GM10847 (cell line): Measurements from ENCODE around the gene RHBDL1.

ENCODE experiments used
- POLR2A ChIP-seq: IDR thresholded peaks from 2 replicates; pipeline ENCODE4 v1.6.1; 2011; ENCODE audit not compliant: insufficient read length; ENCODE audit errors: extremely low read depth

RHBDL1 gene

GRCh38 chr16:709566-710499 is 34.4 kb downstream of the RHBDL1 start:
- no peak for TF ChIP-seq POLR2A

- no peak for TF ChIP-seq POLR2A
These were observed 35.1 kb downstream of the RHBDL1 start for GRCh38 chr16:710500-711075.

DNA sequence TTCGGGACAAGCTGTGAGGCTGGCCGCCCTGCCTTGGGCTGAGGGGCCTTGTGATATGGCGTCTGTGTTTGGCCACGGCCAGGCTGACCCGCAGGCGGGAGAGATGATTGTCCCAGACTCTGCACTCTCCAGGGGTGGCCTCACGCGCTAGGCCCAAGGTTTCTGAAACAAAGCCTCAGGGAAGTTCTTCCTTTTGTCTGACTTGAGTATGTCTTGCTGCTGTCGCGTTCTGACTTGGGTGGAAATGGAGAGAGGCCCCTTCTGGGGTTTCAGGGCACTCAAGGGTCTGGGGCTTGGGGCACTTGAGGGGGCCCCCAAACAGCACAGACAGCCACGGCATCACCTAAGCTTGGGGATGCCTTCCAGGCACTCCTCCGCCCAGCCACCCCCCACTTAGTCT is 35.6 kb downstream of the RHBDL1 start:
- TF ChIP-seq POLR2A, result no peak

DNA sequence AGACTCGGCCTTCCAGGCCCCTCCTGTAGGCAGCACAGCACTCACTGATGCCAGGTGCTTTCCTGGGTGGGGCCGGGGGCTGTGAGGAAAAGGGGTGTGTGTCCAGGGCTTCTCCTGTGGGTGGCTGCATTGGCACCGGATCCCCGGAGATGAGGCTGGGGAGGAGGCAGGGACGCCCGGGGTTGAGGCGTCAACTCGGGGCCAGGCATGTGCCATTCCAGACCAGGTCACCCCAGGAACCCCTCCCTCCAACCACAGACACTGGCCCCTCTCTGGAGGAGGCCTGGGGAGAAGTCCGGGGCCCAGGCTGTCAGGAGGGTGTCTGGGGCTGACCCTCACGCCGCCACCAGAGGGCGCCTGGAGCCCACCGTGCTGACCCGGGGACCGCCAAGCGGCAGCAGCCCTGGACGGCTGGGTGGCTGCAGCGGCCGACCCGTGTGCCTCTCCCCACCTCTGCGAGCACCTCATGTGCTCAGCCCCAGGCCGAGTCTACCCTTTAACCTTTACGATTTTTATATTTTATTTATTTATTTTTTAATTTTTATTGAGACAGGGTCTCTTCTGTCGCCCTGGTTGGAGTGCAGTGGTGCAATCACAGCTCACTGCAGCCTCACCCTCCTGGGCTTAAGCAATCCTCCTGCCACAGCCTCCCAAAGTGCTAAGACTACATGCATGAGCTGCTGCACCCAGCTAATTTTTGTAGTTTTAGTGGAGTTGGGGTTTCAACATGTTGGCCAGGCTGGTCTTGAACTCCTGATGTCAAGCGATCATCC is 36.3 kb downstream of the RHBDL1 start:
- no peak for TF ChIP-seq POLR2A

- TF ChIP-seq POLR2A, result no peak
These were observed 38.6 kb downstream of the RHBDL1 start for GRCh38 chr16:714079-714478.

DNA sequence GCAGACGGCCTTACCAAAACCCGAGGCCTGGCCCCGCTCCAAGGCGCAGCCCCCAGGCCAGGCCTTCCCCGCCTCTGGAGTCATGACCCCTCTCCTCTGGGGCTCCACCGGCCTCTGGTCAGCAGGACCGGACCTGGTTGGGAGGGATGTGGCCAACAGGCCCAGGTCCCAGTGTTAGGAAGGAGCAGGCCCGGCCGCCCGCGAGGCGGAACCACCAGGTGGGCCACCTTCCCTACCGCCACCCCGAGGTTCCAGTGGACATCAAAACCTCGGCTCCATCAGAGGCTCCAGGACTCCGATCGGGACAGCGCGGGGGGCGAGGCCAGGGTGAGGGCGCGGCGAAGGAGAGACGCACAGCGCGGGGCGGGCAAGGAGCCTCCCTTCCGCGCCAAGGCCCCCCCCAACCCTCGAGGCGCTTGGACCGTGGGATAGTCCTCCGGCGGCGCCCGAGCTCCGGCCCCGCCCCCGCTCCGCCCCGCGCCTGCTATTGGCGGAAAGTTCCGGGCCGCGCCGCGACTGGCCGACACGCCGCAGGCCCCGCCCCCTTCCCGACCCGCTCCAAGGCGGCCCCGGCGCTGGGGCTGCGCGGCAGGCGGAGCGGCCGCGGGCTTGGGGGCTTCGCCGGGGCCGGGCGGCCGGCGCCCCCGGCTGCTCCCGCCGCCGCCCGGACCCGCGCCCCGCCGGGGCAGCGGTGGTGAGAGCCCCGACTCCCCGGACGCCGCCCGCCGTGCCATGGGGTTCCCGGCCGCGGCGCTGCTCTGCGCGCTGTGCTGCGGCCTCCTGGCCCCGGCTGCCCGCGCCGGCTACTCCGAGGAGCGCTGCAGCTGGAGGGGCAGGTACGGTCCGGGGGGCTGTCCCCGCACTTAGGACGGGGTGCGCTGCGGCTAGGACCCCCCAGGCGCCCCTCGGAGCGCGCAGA is 39.3 kb downstream of the RHBDL1 start, which contains the start of gene METRN:
Gene METRN (plus strand): TSS at position 561 of the 919 bp plus-strand sequence. CDS start 172 bp downstream, at position 733.
- TF ChIP-seq POLR2A, result no peak

- no peak for TF ChIP-seq POLR2A
These were observed 40.2 kb downstream of the RHBDL1 start for GRCh38 chr16:715477-716199.

DNA sequence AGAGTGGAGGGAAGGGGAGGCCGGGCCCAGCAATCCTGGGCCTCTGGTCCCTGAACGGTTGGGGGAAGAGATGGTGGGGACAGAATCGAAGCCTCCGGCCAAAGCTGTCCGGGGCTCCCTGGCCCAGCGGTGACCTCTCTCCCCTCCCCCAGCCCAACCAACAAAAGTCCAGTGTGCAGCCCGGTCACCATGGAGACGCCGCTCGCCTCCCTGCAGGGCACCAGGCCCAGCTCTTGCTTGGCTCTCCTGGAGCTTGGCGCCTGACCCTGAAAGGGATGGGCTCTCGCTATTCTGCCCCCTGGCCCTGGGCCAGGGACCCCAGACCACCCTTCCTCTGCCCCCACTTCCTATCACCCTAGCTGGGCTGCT is 40.7 kb downstream of the RHBDL1 start:
- no peak for TF ChIP-seq POLR2A

DNA sequence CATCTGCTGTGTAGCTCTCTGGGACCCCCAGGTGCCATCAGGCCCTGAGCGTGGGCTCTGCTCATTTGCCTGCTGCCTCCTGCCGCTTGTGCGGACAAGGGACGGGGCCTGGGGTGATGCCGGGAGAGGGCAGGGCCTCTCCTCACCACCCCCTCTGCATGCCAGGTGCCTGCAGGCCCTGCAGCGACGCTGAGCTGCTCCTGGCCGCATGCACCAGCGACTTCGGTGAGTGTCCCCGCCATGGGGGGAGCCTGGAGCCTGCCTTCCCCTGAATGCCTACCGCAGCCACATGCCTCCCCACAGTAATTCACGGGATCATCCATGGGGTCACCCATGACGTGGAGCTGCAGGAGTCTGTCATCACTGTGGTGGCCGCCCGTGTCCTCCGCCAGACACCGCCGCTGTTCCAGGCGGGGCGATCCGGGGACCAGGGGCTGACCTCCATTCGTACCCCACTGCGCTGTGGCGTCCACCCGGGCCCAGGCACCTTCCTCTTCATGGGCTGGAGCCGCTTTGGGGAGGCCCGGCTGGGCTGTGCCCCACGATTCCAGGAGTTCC is 41.4 kb downstream of the RHBDL1 start:
- no peak for TF ChIP-seq POLR2A

DNA sequence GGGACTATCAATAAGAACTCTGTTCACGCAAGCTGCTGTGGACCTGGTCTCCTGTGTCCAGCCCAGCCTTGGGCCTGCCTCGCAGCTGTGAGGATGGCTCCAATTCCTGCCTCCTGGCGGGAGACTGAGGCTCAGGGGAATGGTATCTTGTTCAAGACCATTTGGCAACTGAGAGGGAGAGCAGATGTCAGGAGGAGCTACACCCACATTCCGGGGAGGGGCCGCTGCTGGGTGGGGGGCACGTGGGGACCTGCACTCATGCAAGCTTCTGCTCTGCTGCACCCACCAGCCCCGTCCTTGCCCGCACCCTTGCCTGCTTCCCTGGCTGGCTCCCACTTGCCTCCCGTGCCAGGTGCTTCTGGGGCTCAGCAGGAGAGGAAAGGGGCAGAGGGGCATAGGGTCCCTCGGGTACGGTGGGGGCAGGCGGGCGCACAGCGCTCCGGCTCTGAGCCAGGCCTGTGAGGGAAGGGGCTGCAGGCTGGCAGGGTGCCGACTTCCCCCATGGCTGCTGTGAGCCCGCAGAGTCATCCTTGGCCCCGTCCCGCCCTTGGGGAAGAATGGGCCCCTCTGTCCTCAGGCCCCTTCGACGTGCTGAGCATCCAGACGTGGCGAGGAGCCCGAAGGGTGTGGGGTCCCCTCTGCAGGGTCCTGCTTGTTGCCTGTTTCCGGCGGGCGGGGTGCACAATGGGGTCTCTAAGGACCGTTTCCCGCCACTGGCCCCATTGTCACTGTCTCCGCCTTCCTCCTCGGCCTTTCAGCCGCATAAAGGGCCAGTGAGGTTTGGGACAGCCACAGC is 42.2 kb downstream of the RHBDL1 start:
- no peak for TF ChIP-seq POLR2A

GRCh38 chr16:718389-718788 is 42.9 kb downstream of the RHBDL1 start:
- no peak for TF ChIP-seq POLR2A

DNA sequence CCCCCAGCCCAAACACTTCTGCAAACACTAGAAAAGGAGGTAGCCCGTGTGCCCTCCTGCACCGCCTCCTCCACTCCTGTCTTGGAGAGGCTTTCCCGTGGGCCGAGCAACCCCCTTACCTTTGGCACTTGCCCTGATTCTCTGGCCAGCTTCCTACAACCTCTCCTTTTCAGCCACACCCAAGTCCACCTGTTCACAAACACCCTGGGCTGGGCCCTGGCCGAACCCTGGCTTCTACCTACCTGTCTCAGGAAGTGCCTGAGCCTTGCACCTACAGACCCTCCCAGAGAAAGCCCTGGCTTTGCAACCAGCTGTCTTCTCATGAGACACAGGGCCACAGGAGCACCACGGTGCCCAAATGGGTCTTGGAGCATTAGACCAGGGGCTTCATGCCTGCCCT is 43.5 kb downstream of the RHBDL1 start:
- TF ChIP-seq POLR2A, result no peak
